Left hindlimb (tissue), 1 donor: ENCODE measurements around the gene PTPRM.

Source experiments
- DNase-seq: peaks from one replicate; pipeline ENCODE4 v3.0.0-alpha.2; 2018

Gene PTPRM

GRCh38 chr18:7760967-7761948 lies 194.1 kb downstream of the PTPRM start:
- no peak for DNase-seq

GRCh38 chr18:7764405-7764804 lies 197.3 kb downstream of the PTPRM start:
- DNase-seq: no peak

GRCh38 chr18:7766346-7766745 lies 199.2 kb downstream of the PTPRM start:
- DNase-seq: no peak

- no peak for DNase-seq
Measured at GRCh38 chr18:7766817-7767216, 199.7 kb downstream of the PTPRM start.

- DNase-seq: no peak
Measured at GRCh38 chr18:7770908-7771307, 203.8 kb downstream of the PTPRM start.

- no peak for DNase-seq
Measured at GRCh38 chr18:7772510-7772888, 205.4 kb downstream of the PTPRM start.

GRCh38 chr18:7772951-7773350 lies 205.8 kb downstream of the PTPRM start:
- no peak for DNase-seq

- DNase-seq: no peak
Measured at GRCh38 chr18:7775128-7775527, 208.0 kb downstream of the PTPRM start.

GRCh38 chr18:7775843-7776242 lies 208.7 kb downstream of the PTPRM start:
- no peak for DNase-seq

GRCh38 chr18:7778181-7778580 lies 211.1 kb downstream of the PTPRM start:
- no peak for DNase-seq

- DNase-seq: no peak
Measured at GRCh38 chr18:7779211-7779610, 212.1 kb downstream of the PTPRM start.

GRCh38 chr18:7784171-7784570 lies 217.1 kb downstream of the PTPRM start:
- DNase-seq: no peak

GRCh38 chr18:7786569-7786968 lies 219.5 kb downstream of the PTPRM start:
- DNase-seq: no peak

GRCh38 chr18:7787339-7787738 lies 220.2 kb downstream of the PTPRM start:
- DNase-seq: no peak

- DNase-seq: no peak
Measured at GRCh38 chr18:7789856-7790552, 222.9 kb downstream of the PTPRM start.

GRCh38 chr18:7793100-7793499 lies 226.0 kb downstream of the PTPRM start:
- DNase-seq: no peak

- DNase-seq: no peak
Measured at GRCh38 chr18:7803956-7804469, 236.9 kb downstream of the PTPRM start.

GRCh38 chr18:7805096-7805495 lies 238.0 kb downstream of the PTPRM start:
- DNase-seq: no peak

GRCh38 chr18:7805880-7806279 lies 238.8 kb downstream of the PTPRM start:
- DNase-seq: no peak

GRCh38 chr18:7807936-7808453 lies 240.9 kb downstream of the PTPRM start:
- DNase-seq: no peak

GRCh38 chr18:7808992-7809391 lies 241.9 kb downstream of the PTPRM start:
- DNase-seq: no peak

GRCh38 chr18:7809455-7809854 lies 242.3 kb downstream of the PTPRM start:
- no peak for DNase-seq

GRCh38 chr18:7809978-7810377 lies 242.9 kb downstream of the PTPRM start:
- no peak for DNase-seq
